UCSD-AML1 (cell line): ENCODE data around the gene COX14.
"Not testable (repeated sequence)": the region's sequence is repeated elsewhere in the genome, so short reads cannot be mapped to it uniquely, and the experiment has no call there.

Source experiments
- DNase-seq: peaks from one replicate; lab custom pipeline; 2025; ENCODE audit not compliant: unreplicated experiment; lab: John Stamatoyannopoulos, UW

COX14 gene

GRCh38 chr12:50111693-50112455, at the start of gene COX14:
TSS of gene COX14 (plus strand) at chr12:50112236. CDS start at chr12:50120044, 7,808 bp downstream.
- DNase-seq: peak; percentile 99

GRCh38 chr12:50062728-50063460, 49.1 kb upstream of the COX14 start:
- no peak for DNase-seq

- DNase-seq: no peak
Observed at GRCh38 chr12:50065726-50066310, 46.2 kb upstream of the COX14 start.

GRCh38 chr12:50066402-50066801, 45.6 kb upstream of the COX14 start:
- no peak for DNase-seq

- DNase-seq: no peak
Observed at GRCh38 chr12:50069069-50069468, 43.0 kb upstream of the COX14 start.

GRCh38 chr12:50069539-50069938, 42.5 kb upstream of the COX14 start:
- no peak for DNase-seq

- DNase-seq: peak; percentile 83
Observed at GRCh38 chr12:50070314-50071060, 41.5 kb upstream of the COX14 start.

GRCh38 chr12:50072198-50072907, 39.7 kb upstream of the COX14 start:
- peak; percentile 26 for DNase-seq

- no peak for DNase-seq
Observed at GRCh38 chr12:50073206-50073605, 38.8 kb upstream of the COX14 start.

- no peak for DNase-seq
Observed at GRCh38 chr12:50073712-50074111, 38.3 kb upstream of the COX14 start.

- DNase-seq: peak; percentile 82
Observed at GRCh38 chr12:50074936-50075807, 36.9 kb upstream of the COX14 start.

- no peak for DNase-seq
Observed at GRCh38 chr12:50075808-50076170, 36.2 kb upstream of the COX14 start.

GRCh38 chr12:50077099-50077498, 34.9 kb upstream of the COX14 start:
- no peak for DNase-seq

GRCh38 chr12:50078281-50078680, 33.8 kb upstream of the COX14 start:
- DNase-seq: no peak

GRCh38 chr12:50079771-50080170, 32.3 kb upstream of the COX14 start:
- no peak for DNase-seq

GRCh38 chr12:50081096-50081808, 30.8 kb upstream of the COX14 start:
- no peak for DNase-seq

- DNase-seq: no peak
Observed at GRCh38 chr12:50082644-50083043, 29.4 kb upstream of the COX14 start.

- no peak for DNase-seq
Observed at GRCh38 chr12:50083301-50083700, 28.7 kb upstream of the COX14 start.

- DNase-seq: not testable (repeated sequence)
Observed at GRCh38 chr12:50084409-50084774, 27.6 kb upstream of the COX14 start.
